Activated naive CD8-positive, alpha-beta T cell treated with anti-CD3 and anti-CD28 coated beads, Interleukin-2, amount 50 U/mL, for 16 hours (primary cell): ENCODE measurements around the gene ZDHHC9.
A peak's percentile ranks its signal among the peaks of the same experiment; 100 is the strongest.

Experiments used
- DNase-seq: peaks from one replicate; pipeline ENCODE4 v3.0.0-alpha.2; 2020; ENCODE audit warnings: low read depth, low spot score

ZDHHC9 gene

GRCh38 chrX:129787336-129788055 lies 56.2 kb downstream of the ZDHHC9 start:
- no peak for DNase-seq

- DNase-seq = no peak
Observed at GRCh38 chrX:129786210-129786651, 57.5 kb downstream of the ZDHHC9 start.

- DNase-seq = no peak
Observed at GRCh38 chrX:129785160-129785947, 58.3 kb downstream of the ZDHHC9 start.

- no peak for DNase-seq
Observed at GRCh38 chrX:129784371-129784770, 59.3 kb downstream of the ZDHHC9 start.

- DNase-seq = no peak
Observed at GRCh38 chrX:129783291-129783713, 60.4 kb downstream of the ZDHHC9 start.

- DNase-seq = no peak
Observed at GRCh38 chrX:129782706-129783105, 61.0 kb downstream of the ZDHHC9 start.

GRCh38 chrX:129781680-129782495 lies 61.8 kb downstream of the ZDHHC9 start:
- no peak for DNase-seq

- peak; percentile 55 for DNase-seq
Observed at GRCh38 chrX:129781134-129781672, 62.5 kb downstream of the ZDHHC9 start.

GRCh38 chrX:129780441-129781105 lies 63.1 kb downstream of the ZDHHC9 start:
- no peak for DNase-seq

GRCh38 chrX:129779747-129780146 lies 63.9 kb downstream of the ZDHHC9 start, which contains the start of gene SASH3:
SASH3 (plus strand) TSS chrX:129779949; CDS start chrX:129780098, 149 bp downstream.
- no peak for DNase-seq

GRCh38 chrX:129779086-129779672 lies 64.5 kb downstream of the ZDHHC9 start:
- DNase-seq = no peak

GRCh38 chrX:129777218-129778030 lies 66.3 kb downstream of the ZDHHC9 start:
- DNase-seq = no peak

GRCh38 chrX:129773649-129774458 lies 69.8 kb downstream of the ZDHHC9 start:
- no peak for DNase-seq

- DNase-seq = no peak
Observed at GRCh38 chrX:129772796-129773431, 70.8 kb downstream of the ZDHHC9 start.

GRCh38 chrX:129771266-129771995 lies 72.3 kb downstream of the ZDHHC9 start:
- DNase-seq = no peak

GRCh38 chrX:129769467-129770154 lies 74.1 kb downstream of the ZDHHC9 start:
- DNase-seq = peak; percentile 27
